ENCODE data around the gene SAMM50.

The SAMM50 gene

GRCh38 chr22:43976861-43977795, 21.9 kb downstream of the SAMM50 start:
- in situ Hi-C loops (cut with MboI; ENCODE audit: low sequenced_read_pairs) = loop anchor here (25.0 kb wide), 1 partner anchor 660 kb away; no protein-coding TSS in a partner anchor

GRCh38 chr22:43978558-43978957, 23.3 kb downstream of the SAMM50 start:
- in situ Hi-C loops (cut with MboI; ENCODE audit: low sequenced_read_pairs) = loop anchor here (25.0 kb wide), 1 partner anchor 659 kb away; no protein-coding TSS in a partner anchor

- in situ Hi-C loops (cut with MboI; ENCODE audit: low sequenced_read_pairs) = loop anchor here (25.0 kb wide), 1 partner anchor 657 kb away; no protein-coding TSS in a partner anchor
Observed at GRCh38 chr22:43980579-43980978, 25.3 kb downstream of the SAMM50 start.

- in situ Hi-C loops (cut with MboI; ENCODE audit: low sequenced_read_pairs) = loop anchor here (25.0 kb wide), 1 partner anchor 656 kb away; no protein-coding TSS in a partner anchor
Observed at GRCh38 chr22:43980996-43981395, 25.8 kb downstream of the SAMM50 start.

- in situ Hi-C loops (cut with MboI; ENCODE audit: low sequenced_read_pairs) = loop anchor here (25.0 kb wide), 1 partner anchor 653 kb away; no protein-coding TSS in a partner anchor
Observed at GRCh38 chr22:43983808-43984207, 28.6 kb downstream of the SAMM50 start.

GRCh38 chr22:43985532-43985931, 30.3 kb downstream of the SAMM50 start:
- in situ Hi-C loops (cut with MboI; ENCODE audit: low sequenced_read_pairs) = loop anchor here (25.0 kb wide), 1 partner anchor 652 kb away; no protein-coding TSS in a partner anchor

GRCh38 chr22:43988116-43988820, 33.0 kb downstream of the SAMM50 start:
- in situ Hi-C loops (cut with MboI; ENCODE audit: low sequenced_read_pairs) = loop anchor here (25.0 kb wide), 1 partner anchor 649 kb away; no protein-coding TSS in a partner anchor

- in situ Hi-C loops (cut with MboI; ENCODE audit: low sequenced_read_pairs) = loop anchor here (25.0 kb wide), 1 partner anchor 648 kb away; no protein-coding TSS in a partner anchor
Observed at GRCh38 chr22:43988960-43989359, 33.7 kb downstream of the SAMM50 start.

- in situ Hi-C loops (cut with MboI; ENCODE audit: low sequenced_read_pairs) = loop anchor here (25.0 kb wide), 1 partner anchor 647 kb away; no protein-coding TSS in a partner anchor
Observed at GRCh38 chr22:43990044-43990443, 34.8 kb downstream of the SAMM50 start.

- in situ Hi-C loops (cut with MboI; ENCODE audit: low sequenced_read_pairs) = loop anchor here (25.0 kb wide), 1 partner anchor 646 kb away; no protein-coding TSS in a partner anchor
Observed at GRCh38 chr22:43991316-43992020, 36.2 kb downstream of the SAMM50 start.

- in situ Hi-C loops (cut with MboI; ENCODE audit: low sequenced_read_pairs) = loop anchor here (25.0 kb wide), 1 partner anchor 645 kb away; no protein-coding TSS in a partner anchor
Observed at GRCh38 chr22:43992331-43992821, 37.1 kb downstream of the SAMM50 start.

- in situ Hi-C loops (cut with MboI; ENCODE audit: low sequenced_read_pairs) = loop anchor here (25.0 kb wide), 1 partner anchor 644 kb away; no protein-coding TSS in a partner anchor
Observed at GRCh38 chr22:43993072-43993760, 38.0 kb downstream of the SAMM50 start.

- in situ Hi-C loops (cut with MboI; ENCODE audit: low sequenced_read_pairs) = loop anchor here (25.0 kb wide), 1 partner anchor 643 kb away; no protein-coding TSS in a partner anchor
Observed at GRCh38 chr22:43994006-43994405, 38.8 kb downstream of the SAMM50 start.

GRCh38 chr22:43994416-43994815, 39.2 kb downstream of the SAMM50 start:
- in situ Hi-C loops (cut with MboI; ENCODE audit: low sequenced_read_pairs) = loop anchor here (25.0 kb wide), 1 partner anchor 643 kb away; no protein-coding TSS in a partner anchor

- in situ Hi-C loops (cut with MboI; ENCODE audit: low sequenced_read_pairs) = loop anchor here (5.0 to 25.0 kb wide), 2 partner anchors 92 to 642 kb away; no protein-coding TSS in a partner anchor
Observed at GRCh38 chr22:43995057-43995685, 39.9 kb downstream of the SAMM50 start.

- in situ Hi-C loops (cut with MboI; ENCODE audit: low sequenced_read_pairs) = loop anchor here (5.0 to 25.0 kb wide), 2 partner anchors 92 to 642 kb away; no protein-coding TSS in a partner anchor
Observed at GRCh38 chr22:43995798-43996169, 40.5 kb downstream of the SAMM50 start.

- in situ Hi-C loops (cut with MboI; ENCODE audit: low sequenced_read_pairs) = loop anchor here (5.0 to 25.0 kb wide), 2 partner anchors 91 to 641 kb away; no protein-coding TSS in a partner anchor
Observed at GRCh38 chr22:43996170-43996980, 41.1 kb downstream of the SAMM50 start.

- in situ Hi-C loops (cut with MboI; ENCODE audit: low sequenced_read_pairs) = loop anchor here (5.0 to 25.0 kb wide), 2 partner anchors 90 to 640 kb away; no protein-coding TSS in a partner anchor
Observed at GRCh38 chr22:43996981-43997265, 41.7 kb downstream of the SAMM50 start.
